HepG2 (cell line): ENCODE measurements around the gene MBD5.

Experiments
- RFX5 ChIP-seq: IDR thresholded peaks from 2 replicates; pipeline ENCODE4 v1.6.1; 2011; ENCODE audit warnings: low read depth, low read length, improper control_type of control experiment
- SOX6 ChIP-seq, 2 experiments: fragments of 450-650 bp in 1 of 2; sonication (generic) in 1 of 2; formaldehyde crosslinking in 1 of 2; IDR thresholded peaks; 2 replicates each; pipeline versions ENCODE4 v1.4.0 to v1.6.1; 2017 to 2020; ENCODE audit warnings: antibody characterized with exemption in 1 of 2, mild to moderate bottlenecking in 1 of 2, missing genetic modification reagents in 1 of 2
- TGIF2 ChIP-seq: IDR thresholded peaks from 2 replicates; pipeline ENCODE4 v1.6.1; 2016; ENCODE audit warnings: control low read depth, missing compliant biosample characterization
- TF ChIP-seq, protein P1 (sequence below): sonication (generic); formaldehyde crosslinking; IDR thresholded peaks from 2 replicates; pipeline ENCODE4 v1.4.0; 2020; ENCODE audit warnings: missing genetic modification reagents

DNA sequence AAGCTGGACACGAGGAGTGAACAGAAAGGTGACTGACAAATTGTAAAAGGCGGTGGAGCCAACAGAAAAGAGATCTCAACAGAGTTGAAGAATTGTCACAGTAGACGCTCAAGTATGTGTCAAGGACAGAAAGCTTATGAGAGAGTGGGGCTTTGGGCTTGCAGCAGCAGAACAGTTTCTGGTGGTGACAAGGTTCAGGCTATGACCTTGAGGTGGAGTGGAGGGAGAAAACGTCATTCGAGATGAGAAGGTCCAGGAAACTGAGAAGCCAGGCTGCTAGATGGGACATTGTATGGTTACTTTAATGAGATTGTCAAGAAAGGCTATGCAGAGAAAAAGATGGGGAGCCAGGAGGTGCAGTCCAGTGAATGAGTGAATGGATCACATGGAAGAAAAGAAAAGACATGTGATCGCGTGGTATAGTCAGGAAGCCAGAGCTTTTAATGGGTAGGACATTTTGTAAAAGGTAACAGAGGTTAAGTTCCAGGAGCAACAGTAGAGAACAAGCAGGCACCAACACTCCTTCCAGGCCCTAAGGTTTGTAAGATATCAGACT lies 532.5 kb downstream of the MBD5 start:
- TF ChIP-seq, protein P1, sequence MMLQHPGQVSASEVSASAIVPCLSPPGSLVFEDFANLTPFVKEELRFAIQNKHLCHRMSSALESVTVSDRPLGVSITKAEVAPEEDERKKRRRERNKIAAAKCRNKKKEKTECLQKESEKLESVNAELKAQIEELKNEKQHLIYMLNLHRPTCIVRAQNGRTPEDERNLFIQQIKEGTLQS (CRISPR knock-in tag), result no peak
- no peak for TF ChIP-seq SOX6 (IDR thresholded peaks at IDR 0.05)
- no peak for TF ChIP-seq SOX6 (CRISPR knock-in tag; IDR thresholded peaks at IDR 0.05)
- no peak for TF ChIP-seq TGIF2 (CRISPR knock-in tag)
- no peak for TF ChIP-seq RFX5
